ENCODE measurements around the gene BRD7.

DNA sequence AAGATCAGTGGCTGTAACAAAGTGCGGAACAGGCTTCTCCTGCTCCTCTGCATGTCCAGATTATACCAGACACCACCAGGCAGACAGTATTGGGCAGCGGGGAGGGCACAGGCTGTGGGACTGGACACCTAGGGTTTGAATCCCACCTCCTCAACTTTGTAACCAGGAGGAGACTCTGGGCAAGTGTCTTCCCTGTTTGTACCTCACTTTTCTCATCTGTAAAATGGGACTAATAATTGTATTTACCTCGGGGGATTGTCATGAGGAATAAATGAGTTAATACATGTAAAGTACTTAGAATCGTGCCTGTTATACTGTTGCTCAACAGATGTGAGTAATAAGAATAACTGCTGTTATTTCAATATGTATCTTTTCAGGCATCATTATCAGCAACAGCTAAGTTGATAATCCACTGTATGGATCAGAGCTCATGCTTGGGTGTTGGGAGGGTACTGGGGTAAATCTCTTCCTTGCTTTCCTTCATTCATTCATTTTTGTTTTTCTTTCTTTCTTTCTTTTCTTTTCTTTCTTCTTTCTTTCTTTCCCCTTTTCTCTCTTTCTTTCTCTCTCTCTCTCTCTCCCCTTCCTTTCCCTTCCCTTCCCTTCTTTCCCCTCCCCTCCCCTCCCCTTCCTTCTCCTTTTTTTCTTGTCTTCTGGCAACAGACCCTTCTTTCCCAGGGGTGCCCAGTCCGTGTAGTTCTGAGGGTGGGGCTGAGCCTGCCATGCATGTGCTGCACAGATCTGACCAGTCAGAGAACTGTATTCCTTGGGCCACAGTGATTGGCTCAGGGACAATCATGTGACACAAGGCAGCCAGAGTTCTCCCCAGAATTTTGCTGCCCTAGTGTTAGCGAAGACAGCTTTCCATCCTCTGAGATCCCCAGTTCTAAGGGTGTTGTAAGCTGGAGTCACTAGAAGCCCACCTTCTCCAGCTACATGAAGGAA lies 25.3 kb upstream of the BRD7 start:
- TF ChIP-seq, protein P1, sequence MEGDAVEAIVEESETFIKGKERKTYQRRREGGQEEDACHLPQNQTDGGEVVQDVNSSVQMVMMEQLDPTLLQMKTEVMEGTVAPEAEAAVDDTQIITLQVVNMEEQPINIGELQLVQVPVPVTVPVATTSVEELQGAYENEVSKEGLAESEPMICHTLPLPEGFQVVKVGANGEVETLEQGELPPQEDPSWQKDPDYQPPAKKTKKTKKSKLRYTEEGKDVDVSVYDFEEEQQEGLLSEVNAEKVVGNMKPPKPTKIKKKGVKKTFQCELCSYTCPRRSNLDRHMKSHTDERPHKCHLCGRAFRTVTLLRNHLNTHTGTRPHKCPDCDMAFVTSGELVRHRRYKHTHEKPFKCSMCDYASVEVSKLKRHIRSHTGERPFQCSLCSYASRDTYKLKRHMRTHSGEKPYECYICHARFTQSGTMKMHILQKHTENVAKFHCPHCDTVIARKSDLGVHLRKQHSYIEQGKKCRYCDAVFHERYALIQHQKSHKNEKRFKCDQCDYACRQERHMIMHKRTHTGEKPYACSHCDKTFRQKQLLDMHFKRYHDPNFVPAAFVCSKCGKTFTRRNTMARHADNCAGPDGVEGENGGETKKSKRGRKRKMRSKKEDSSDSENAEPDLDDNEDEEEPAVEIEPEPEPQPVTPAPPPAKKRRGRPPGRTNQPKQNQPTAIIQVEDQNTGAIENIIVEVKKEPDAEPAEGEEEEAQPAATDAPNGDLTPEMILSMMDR (IDR thresholded peaks at IDR 0.05): no peak
- TF ChIP-seq POLR2A (IDR thresholded peaks at IDR 0.05): no peak
